Measurements from ENCODE around the gene PLAGL2. TPM values are rescaled to one million over a fixed set of nuclear protein-coding genes. Genes with fewer than 3 reads are reported as not detected.

The PLAGL2 gene
- total RNA-seq, 1 experiment from 2014 or later = 21.4 TPM

- Mint-ChIP-seq H3K4me1 (no peaks in the 10 kb centered on the region), H3K27ac (no peak overlapping the region), H3K27me3 (ENCODE audit: low read depth) (no peaks in the 10 kb centered on the region), H3K4me3 (no peak overlapping the region), H3K36me3 (peaks cover 66% of the 10 kb centered on the region), H3K9me3 (no peaks in the 10 kb centered on the region)
- ATAC-seq (no peak), DNase-seq (ENCODE audit: low spot score) (no peak)
- POLR2A ChIA-PET = no interaction called here
- TF ChIP-seq ZNF317 (CRISPR knock-in tag; IDR thresholded peaks at IDR 0.05; ENCODE audit: borderline replicate concordance, low read depth) = no peak
- no peak for TF ChIP-seq NR2C2 (CRISPR knock-in tag; IDR thresholded peaks at IDR 0.05)
- no peak for TF ChIP-seq MYBL2 (CRISPR knock-in tag; IDR thresholded peaks at IDR 0.05)
- CTCF ChIA-PET = interaction anchor here (1.4 kb wide), 1 partner anchor 309 kb away, joined by 3 read pairs; no protein-coding TSS in a partner anchor
Measured at GRCh38 chr20:32162351-32162750, 45.2 kb downstream of the PLAGL2 start.

GRCh38 chr20:32160341-32160740 lies 47.2 kb downstream of the PLAGL2 start:
- Mint-ChIP-seq H3K9me3 (no peaks in the 10 kb centered on the region), H3K27me3 (ENCODE audit: low read depth) (no peaks in the 10 kb centered on the region), H3K4me3 (no peak overlapping the region), H3K36me3 (peaks cover 54% of the 10 kb centered on the region), H3K27ac (no peak overlapping the region), H3K4me1 (no peaks in the 10 kb centered on the region)
- no peak for ATAC-seq
- DNase-seq (ENCODE audit: low spot score) = no peak
- ChIA-PET CTCF (no interaction called here), POLR2A (no interaction called here)
- no peak for TF ChIP-seq GTF2I (CRISPR knock-in tag; conservative IDR thresholded peaks at IDR 0.05)
- TF ChIP-seq MLX (CRISPR knock-in tag; IDR thresholded peaks at IDR 0.05) = no peak
- TF ChIP-seq KAT7 (CRISPR knock-in tag; IDR thresholded peaks at IDR 0.05; ENCODE audit: borderline replicate concordance) = no peak
- TF ChIP-seq, protein P1, sequence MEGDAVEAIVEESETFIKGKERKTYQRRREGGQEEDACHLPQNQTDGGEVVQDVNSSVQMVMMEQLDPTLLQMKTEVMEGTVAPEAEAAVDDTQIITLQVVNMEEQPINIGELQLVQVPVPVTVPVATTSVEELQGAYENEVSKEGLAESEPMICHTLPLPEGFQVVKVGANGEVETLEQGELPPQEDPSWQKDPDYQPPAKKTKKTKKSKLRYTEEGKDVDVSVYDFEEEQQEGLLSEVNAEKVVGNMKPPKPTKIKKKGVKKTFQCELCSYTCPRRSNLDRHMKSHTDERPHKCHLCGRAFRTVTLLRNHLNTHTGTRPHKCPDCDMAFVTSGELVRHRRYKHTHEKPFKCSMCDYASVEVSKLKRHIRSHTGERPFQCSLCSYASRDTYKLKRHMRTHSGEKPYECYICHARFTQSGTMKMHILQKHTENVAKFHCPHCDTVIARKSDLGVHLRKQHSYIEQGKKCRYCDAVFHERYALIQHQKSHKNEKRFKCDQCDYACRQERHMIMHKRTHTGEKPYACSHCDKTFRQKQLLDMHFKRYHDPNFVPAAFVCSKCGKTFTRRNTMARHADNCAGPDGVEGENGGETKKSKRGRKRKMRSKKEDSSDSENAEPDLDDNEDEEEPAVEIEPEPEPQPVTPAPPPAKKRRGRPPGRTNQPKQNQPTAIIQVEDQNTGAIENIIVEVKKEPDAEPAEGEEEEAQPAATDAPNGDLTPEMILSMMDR (IDR thresholded peaks at IDR 0.05) = no peak
- TF ChIP-seq ATF2 (CRISPR knock-in tag; IDR thresholded peaks at IDR 0.05; ENCODE audit: borderline replicate concordance, low read depth) = no peak
- TF ChIP-seq NR3C1 (CRISPR knock-in tag; conservative IDR thresholded peaks at IDR 0.05; ENCODE audit: low read depth) = no peak
- no peak for TF ChIP-seq IRF1 (CRISPR knock-in tag; IDR thresholded peaks at IDR 0.05)
- no peak for TF ChIP-seq HMGA2 (CRISPR knock-in tag; IDR thresholded peaks at IDR 0.05)
- TF ChIP-seq TP53 (CRISPR knock-in tag; IDR thresholded peaks at IDR 0.05) = no peak
- TF ChIP-seq CBFB (CRISPR knock-in tag; IDR thresholded peaks at IDR 0.05; ENCODE audit: low read depth) = no peak
- no peak for TF ChIP-seq ATF3 (CRISPR knock-in tag; conservative IDR thresholded peaks at IDR 0.05)

- H3K36me3 Mint-ChIP-seq = peaks cover 50% of the 10 kb centered on the region
- ChIA-PET CTCF (no interaction called here), POLR2A (no interaction called here)
- H3K27ac Mint-ChIP-seq = no peak overlapping the region
- no peak overlapping the region for H3K4me3 Mint-ChIP-seq
- no peaks in the 10 kb centered on the region for H3K4me1 Mint-ChIP-seq
- TF ChIP-seq ZNF121 (CRISPR knock-in tag; IDR thresholded peaks at IDR 0.05) (no peak), ETV6 (CRISPR knock-in tag; IDR thresholded peaks at IDR 0.05) (no peak), ATF2 (CRISPR knock-in tag; IDR thresholded peaks at IDR 0.05; ENCODE audit: borderline replicate concordance, low read depth) (no peak), ZMAT4 (CRISPR knock-in tag; IDR thresholded peaks at IDR 0.05) (no peak), NR3C1 (CRISPR knock-in tag; conservative IDR thresholded peaks at IDR 0.05; ENCODE audit: low read depth) (no peak), HMGXB4 (CRISPR knock-in tag; IDR thresholded peaks at IDR 0.05) (no peak)
- TF ChIP-seq, protein P2, sequence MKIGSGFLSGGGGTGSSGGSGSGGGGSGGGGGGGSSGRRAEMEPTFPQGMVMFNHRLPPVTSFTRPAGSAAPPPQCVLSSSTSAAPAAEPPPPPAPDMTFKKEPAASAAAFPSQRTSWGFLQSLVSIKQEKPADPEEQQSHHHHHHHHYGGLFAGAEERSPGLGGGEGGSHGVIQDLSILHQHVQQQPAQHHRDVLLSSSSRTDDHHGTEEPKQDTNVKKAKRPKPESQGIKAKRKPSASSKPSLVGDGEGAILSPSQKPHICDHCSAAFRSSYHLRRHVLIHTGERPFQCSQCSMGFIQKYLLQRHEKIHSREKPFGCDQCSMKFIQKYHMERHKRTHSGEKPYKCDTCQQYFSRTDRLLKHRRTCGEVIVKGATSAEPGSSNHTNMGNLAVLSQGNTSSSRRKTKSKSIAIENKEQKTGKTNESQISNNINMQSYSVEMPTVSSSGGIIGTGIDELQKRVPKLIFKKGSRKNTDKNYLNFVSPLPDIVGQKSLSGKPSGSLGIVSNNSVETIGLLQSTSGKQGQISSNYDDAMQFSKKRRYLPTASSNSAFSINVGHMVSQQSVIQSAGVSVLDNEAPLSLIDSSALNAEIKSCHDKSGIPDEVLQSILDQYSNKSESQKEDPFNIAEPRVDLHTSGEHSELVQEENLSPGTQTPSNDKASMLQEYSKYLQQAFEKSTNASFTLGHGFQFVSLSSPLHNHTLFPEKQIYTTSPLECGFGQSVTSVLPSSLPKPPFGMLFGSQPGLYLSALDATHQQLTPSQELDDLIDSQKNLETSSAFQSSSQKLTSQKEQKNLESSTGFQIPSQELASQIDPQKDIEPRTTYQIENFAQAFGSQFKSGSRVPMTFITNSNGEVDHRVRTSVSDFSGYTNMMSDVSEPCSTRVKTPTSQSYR (CRISPR knock-in tag; IDR thresholded peaks at IDR 0.05) = no peak
- TF ChIP-seq, protein P3, sequence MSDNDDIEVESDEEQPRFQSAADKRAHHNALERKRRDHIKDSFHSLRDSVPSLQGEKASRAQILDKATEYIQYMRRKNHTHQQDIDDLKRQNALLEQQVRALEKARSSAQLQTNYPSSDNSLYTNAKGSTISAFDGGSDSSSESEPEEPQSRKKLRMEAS (CRISPR knock-in tag; IDR thresholded peaks at IDR 0.05) = no peak
- no peaks in the 10 kb centered on the region for H3K9me3 Mint-ChIP-seq
- no peaks in the 10 kb centered on the region for H3K27me3 Mint-ChIP-seq (ENCODE audit: low read depth)
- no peak for ATAC-seq
- DNase-seq (ENCODE audit: low spot score) = no peak
Measured at GRCh38 chr20:32159766-32160221, 47.7 kb downstream of the PLAGL2 start.
